Endothelial cell of hepatic sinusoid (primary cell): Measurements from ENCODE around the gene OGDH.

Experiments used
- in situ Hi-C: cut with HindIII; loops from 2 replicates; pipeline ENCODE4 v1.10.0; 2017; ENCODE audit warnings: low sequenced_read_pairs

The OGDH gene

GRCh38 chr7:44606341-44607140 lies at the start of gene OGDH:
TSS of gene OGDH (plus strand) at chr7:44606627. CDS start at chr7:44624344, 17,717 bp downstream.
- in situ Hi-C loops: no loop called here

- in situ Hi-C loops: loop anchor here (25.0 kb wide), 1 partner anchor 345 kb away; the partner anchor contains the start of gene YKT6
Observed at GRCh38 chr7:44557485-44557884, 48.9 kb upstream of the OGDH start.

- in situ Hi-C loops: loop anchor here (25.0 kb wide), 1 partner anchor 347 kb away; the partner anchor contains the start of gene YKT6
Observed at GRCh38 chr7:44559485-44559884, 46.9 kb upstream of the OGDH start.

GRCh38 chr7:44561481-44561880 lies 44.9 kb upstream of the OGDH start:
- in situ Hi-C loops: loop anchor here (25.0 kb wide), 1 partner anchor 349 kb away; the partner anchor contains the start of gene YKT6

- in situ Hi-C loops: loop anchor here (25.0 kb wide), 1 partner anchor 350 kb away; the partner anchor contains the start of gene YKT6
Observed at GRCh38 chr7:44561962-44562621, 44.3 kb upstream of the OGDH start.

GRCh38 chr7:44562622-44562962 lies 43.8 kb upstream of the OGDH start:
- in situ Hi-C loops: loop anchor here (25.0 kb wide), 1 partner anchor 350 kb away; the partner anchor contains the start of gene YKT6

- in situ Hi-C loops: loop anchor here (25.0 kb wide), 1 partner anchor 351 kb away; the partner anchor contains the start of gene YKT6
Observed at GRCh38 chr7:44563171-44563679, 43.2 kb upstream of the OGDH start.

- in situ Hi-C loops: loop anchor here (25.0 kb wide), 1 partner anchor 352 kb away; the partner anchor contains the start of gene YKT6
Observed at GRCh38 chr7:44564606-44565005, 41.8 kb upstream of the OGDH start.

- in situ Hi-C loops: loop anchor here (25.0 kb wide), 1 partner anchor 353 kb away; the partner anchor contains the start of gene YKT6
Observed at GRCh38 chr7:44565097-44565794, 41.2 kb upstream of the OGDH start.

GRCh38 chr7:44565795-44566559 lies 40.5 kb upstream of the OGDH start:
- in situ Hi-C loops: loop anchor here (25.0 kb wide), 1 partner anchor 354 kb away; the partner anchor contains the start of gene YKT6

- in situ Hi-C loops: loop anchor here (25.0 kb wide), 1 partner anchor 354 kb away; the partner anchor contains the start of gene YKT6
Observed at GRCh38 chr7:44566680-44567079, 39.7 kb upstream of the OGDH start.

- in situ Hi-C loops: loop anchor here (25.0 kb wide), 1 partner anchor 356 kb away; the partner anchor contains the start of gene YKT6
Observed at GRCh38 chr7:44567884-44568283, 38.5 kb upstream of the OGDH start.

GRCh38 chr7:44568771-44569560 lies 37.5 kb upstream of the OGDH start:
- in situ Hi-C loops: loop anchor here (25.0 kb wide), 1 partner anchor 357 kb away; the partner anchor contains the start of gene YKT6

GRCh38 chr7:44569959-44570358 lies 36.5 kb upstream of the OGDH start:
- in situ Hi-C loops: loop anchor here (25.0 kb wide), 1 partner anchor 358 kb away; the partner anchor contains the start of gene YKT6

- in situ Hi-C loops: loop anchor here (25.0 kb wide), 1 partner anchor 360 kb away; the partner anchor contains the start of gene YKT6
Observed at GRCh38 chr7:44572771-44573170, 33.7 kb upstream of the OGDH start.

- in situ Hi-C loops: loop anchor here (25.0 kb wide), 1 partner anchor 361 kb away; the partner anchor contains the start of gene YKT6
Observed at GRCh38 chr7:44573464-44574286, 32.8 kb upstream of the OGDH start, which contains the start of gene DDX56. TSS of gene DDX56 (minus strand) at chr7:44573908. CDS start at chr7:44573895, 13 bp downstream.

- in situ Hi-C loops: loop anchor here (25.0 kb wide), 1 partner anchor 362 kb away; the partner anchor contains the start of gene YKT6
Observed at GRCh38 chr7:44574287-44574872, 32.0 kb upstream of the OGDH start.
